Ovary (tissue), 3 donors: Measurements from ENCODE around the gene ATXN7.

Experiments
- EP300 ChIP-seq: sonication (generic); formaldehyde crosslinking; IDR thresholded peaks from one replicate; pipeline ENCODE4 v1.6.1; 2017; ENCODE audit warnings: antibody characterized with exemption
- TF ChIP-seq, protein P1 (sequence below), 3 donors: fragments of 450-650 bp in 2 of 3; fragments of 200-600 bp in 1 of 3; IDR thresholded peaks; one replicate each; pipeline versions ENCODE4 v1.5.1 to v1.8.0; 2016 to 2022; ENCODE audit warnings: antibody characterized with exemption in 3 of 3, mild to moderate bottlenecking in 1 of 3
- donor health status: DM: no; HTN: no; CAD: no.

DNA sequence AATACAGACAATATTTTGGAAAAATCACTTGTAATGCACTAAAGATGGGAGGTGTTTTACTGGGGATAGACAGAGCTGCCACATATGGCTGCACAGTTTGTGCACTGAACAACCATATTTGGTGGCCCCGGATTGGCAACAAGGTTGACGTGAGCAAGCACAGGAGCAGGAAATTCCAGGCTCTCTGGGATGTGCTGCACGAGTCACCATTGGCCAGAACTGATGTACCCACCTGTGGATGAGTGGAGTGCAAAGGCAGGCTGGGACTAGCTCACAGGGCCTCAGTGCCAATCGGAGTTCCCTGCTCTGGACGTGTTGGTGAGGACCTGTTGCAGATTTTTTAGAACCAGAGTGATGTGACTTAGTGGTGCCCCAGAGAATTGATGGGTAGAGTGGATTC lies 90.5 kb downstream of the ATXN7 start:
- TF ChIP-seq, protein P1, sequence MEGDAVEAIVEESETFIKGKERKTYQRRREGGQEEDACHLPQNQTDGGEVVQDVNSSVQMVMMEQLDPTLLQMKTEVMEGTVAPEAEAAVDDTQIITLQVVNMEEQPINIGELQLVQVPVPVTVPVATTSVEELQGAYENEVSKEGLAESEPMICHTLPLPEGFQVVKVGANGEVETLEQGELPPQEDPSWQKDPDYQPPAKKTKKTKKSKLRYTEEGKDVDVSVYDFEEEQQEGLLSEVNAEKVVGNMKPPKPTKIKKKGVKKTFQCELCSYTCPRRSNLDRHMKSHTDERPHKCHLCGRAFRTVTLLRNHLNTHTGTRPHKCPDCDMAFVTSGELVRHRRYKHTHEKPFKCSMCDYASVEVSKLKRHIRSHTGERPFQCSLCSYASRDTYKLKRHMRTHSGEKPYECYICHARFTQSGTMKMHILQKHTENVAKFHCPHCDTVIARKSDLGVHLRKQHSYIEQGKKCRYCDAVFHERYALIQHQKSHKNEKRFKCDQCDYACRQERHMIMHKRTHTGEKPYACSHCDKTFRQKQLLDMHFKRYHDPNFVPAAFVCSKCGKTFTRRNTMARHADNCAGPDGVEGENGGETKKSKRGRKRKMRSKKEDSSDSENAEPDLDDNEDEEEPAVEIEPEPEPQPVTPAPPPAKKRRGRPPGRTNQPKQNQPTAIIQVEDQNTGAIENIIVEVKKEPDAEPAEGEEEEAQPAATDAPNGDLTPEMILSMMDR (IDR thresholded peaks at IDR 0.05): no peak
- TF ChIP-seq EP300: no peak
